K562 (cell line): ENCODE results near the gene SHBG. TPM values are rescaled to one million over a fixed set of nuclear protein-coding genes. Genes with fewer than 3 reads are reported as not detected.
A peak's percentile ranks its signal among the peaks of the same experiment; 100 is the strongest.

ENCODE experiments used
- ASH1L ChIP-seq: fragments of 450-650 bp; IDR thresholded peaks from 2 replicates; pipeline ENCODE4 v1.6.1; 2018; ENCODE audit warnings: borderline replicate concordance, mild to moderate bottlenecking, low read depth; ENCODE audit not compliant: partially characterized antibody
- CBX5 ChIP-seq: IDR thresholded peaks from 2 replicates; pipeline ENCODE4 v1.6.1; 2014; ENCODE audit warnings: low read depth, borderline replicate concordance
- CHCHD3 ChIP-seq: fragments of 250-450 bp; sonication (Bioruptor Pico); IDR thresholded peaks from 2 replicates; pipeline ENCODE4 v2.1.2; 2022; ENCODE audit warnings: mild to moderate bottlenecking
- CREB1 ChIP-seq, 2 experiments: sonication (generic) in 1 of 2; formaldehyde crosslinking in 1 of 2; IDR thresholded peaks; 2 replicates each; pipeline versions ENCODE4 v1.6.1 to v1.8.0; 2012 to 2022; ENCODE audit warnings: inconsistent platforms in 1 of 2, mild to moderate bottlenecking in 1 of 2, missing genetic modification reagents in 1 of 2, moderate library complexity in 1 of 2
- DNMT1 ChIP-seq: fragments of 450-650 bp; IDR thresholded peaks from 2 replicates; pipeline ENCODE4 v1.6.1; 2016; ENCODE audit warnings: antibody characterized with exemption, mild to moderate bottlenecking
- FIP1L1 ChIP-seq: fragments of 200-400 bp; formaldehyde crosslinking; IDR thresholded peaks from 2 replicates; pipeline ENCODE4 v1.6.1; 2018; ENCODE audit warnings: mild to moderate bottlenecking, low read depth, low read length; ENCODE audit not compliant: poor library complexity, severe bottlenecking
- GATAD2B ChIP-seq: fragments of 450-650 bp; IDR thresholded peaks from 2 replicates; pipeline ENCODE4 v1.6.1; 2017; ENCODE audit warnings: mild to moderate bottlenecking, borderline replicate concordance
- HMG20A ChIP-seq: fragments of 450-650 bp; formaldehyde crosslinking; conservative IDR thresholded peaks from 2 replicates; pipeline ENCODE4 v1.4.0; 2020; ENCODE audit warnings: mild to moderate bottlenecking, mixed read lengths
- HMGN3 ChIP-seq: IDR thresholded peaks from 2 replicates; pipeline ENCODE4 v1.6.1; 2011; ENCODE audit warnings: borderline replicate concordance, low read depth, mild to moderate bottlenecking, mixed read lengths, low read length; ENCODE audit not compliant: insufficient read length; ENCODE audit errors: extremely low read depth
- HNRNPUL1 ChIP-seq: fragments of 200-400 bp; formaldehyde crosslinking; IDR thresholded peaks from 2 replicates; pipeline ENCODE4 v1.6.1; 2017; ENCODE audit warnings: low read length
- KDM1A ChIP-seq, 2 experiments: fragments of 450-650 bp; IDR thresholded peaks; 2 replicates each; pipeline ENCODE4 v1.6.1; 2016; ENCODE audit warnings: mild to moderate bottlenecking in 2 of 2
- MAZ ChIP-seq, 2 experiments: fragments of 450-650 bp in 1 of 2; sonication (generic) in 1 of 2; formaldehyde crosslinking; IDR thresholded peaks in 1 of 2; conservative IDR thresholded peaks in 1 of 2; 2 replicates each; pipeline versions ENCODE4 v1.4.0 to v1.5.0; 2020; ENCODE audit warnings: mild to moderate bottlenecking in 1 of 2, missing genetic modification reagents in 1 of 2
- MEF2D ChIP-seq: conservative IDR thresholded peaks from 2 replicates; pipeline ENCODE4 v1.6.1; 2016; ENCODE audit warnings: low read depth, missing genetic modification characterization, missing compliant biosample characterization
- MLLT1 ChIP-seq, 2 experiments: fragments of 450-650 bp; IDR thresholded peaks; 2 replicates each; pipeline ENCODE4 v1.6.1; 2016
- NFE2 ChIP-seq: IDR thresholded peaks from 2 replicates; pipeline ENCODE4 v1.6.1; 2014; ENCODE audit warnings: antibody characterized with exemption, low read depth
- NRF1 ChIP-seq, 2 experiments: fragments of 450-650 bp; IDR thresholded peaks in 1 of 2; conservative IDR thresholded peaks in 1 of 2; 2 replicates each; pipeline ENCODE4 v1.6.1; 2014; ENCODE audit warnings: mild to moderate bottlenecking in 2 of 2
- NUFIP1 ChIP-seq: fragments of 450-650 bp; IDR thresholded peaks from 2 replicates; pipeline ENCODE4 v1.6.1; 2018; ENCODE audit not compliant: partially characterized antibody
- POLR2G ChIP-seq: fragments of 200-400 bp; formaldehyde crosslinking; IDR thresholded peaks from 2 replicates; pipeline ENCODE4 v1.6.1; 2017; ENCODE audit warnings: low read depth, mild to moderate bottlenecking, antibody characterized with exemption, low read length, moderate library complexity
- XRCC4 ChIP-seq: IDR thresholded peaks from one replicate; pipeline ENCODE4 v1.6.1; 2011; ENCODE audit not compliant: insufficient read depth, insufficient read length; ENCODE audit errors: extremely low read depth
- ZNF121 ChIP-seq: sonication (generic); formaldehyde crosslinking; conservative IDR thresholded peaks from 2 replicates; pipeline ENCODE4 v1.8.0; 2022; ENCODE audit warnings: missing genetic modification reagents
- ZNF583 ChIP-seq: fragments of 250-450 bp; sonication (Bioruptor Pico); IDR thresholded peaks from 2 replicates; pipeline ENCODE4 v1.4.0; 2020
- ZNF584 ChIP-seq: fragments of 200-800 bp; sonication (Bioruptor generic); IDR thresholded peaks from 2 replicates; pipeline ENCODE4 v1.6.1; 2016; ENCODE audit warnings: low read depth, mild to moderate bottlenecking, missing genetic modification characterization, missing compliant biosample characterization
- ZNF695 ChIP-seq: fragments of 450-650 bp; formaldehyde crosslinking; IDR thresholded peaks from 2 replicates; pipeline ENCODE4 v1.4.0; 2020; ENCODE audit warnings: mild to moderate bottlenecking, moderate library complexity
- polyA plus RNA-seq, 8 experiments: library from polyadenylated mRNA; depleted of rRNA in 4 of 8; stranded (reverse) in 5 of 8; unstranded in 3 of 8; fragments of >200 nt; fragmentation: Nextera tagmentation in 2 of 8; fragmentation: Illumina TruSeq in 1 of 8; extraction: Ambion mirVana in 2 of 8; extraction: Trizol in 1 of 8; gene quantifications; 2 replicates each; pipeline versions ENCODE4 v1.2.1 to v1.2.3, GENCODE V29; 2011 to 2014; ENCODE audit warnings: inconsistent platforms in 1 of 8, missing spikeins in 1 of 8
- total RNA-seq, 7 experiments: library from RNA; depleted of rRNA in 6 of 7; stranded (reverse); fragments of >200 nt in 6 of 7; fragmentation: Illumina TruSeq in 2 of 7; extraction: Trizol in 2 of 7; gene quantifications; 2 replicates each; pipeline versions ENCODE4 v1.2.1 to v1.2.3, GENCODE V29; 2011 to 2021; ENCODE audit warnings: low replicate concordance in 1 of 7
- TF ChIP-seq, protein P1 (sequence below): fragments of 450-650 bp; IDR thresholded peaks from 2 replicates; pipeline ENCODE4 v1.6.1; 2016; ENCODE audit warnings: borderline replicate concordance
- TF ChIP-seq, protein P2 (sequence below): sonication (generic); formaldehyde crosslinking; IDR thresholded peaks from 2 replicates; pipeline ENCODE4 v1.8.1; 2023; ENCODE audit warnings: mild to moderate bottlenecking, missing genetic modification reagents

SHBG gene
- total and polyA plus RNA-seq, 9 of the 15 experiments (the other 6 are each of a cell fraction or from before 2014, with no cell fraction given): not detected

GRCh38 chr17:7614425-7615264 lies 15.3 kb upstream of the SHBG start, which contains the start of gene FXR2 (continued):
- no peak for TF ChIP-seq FIP1L1
- no peak for TF ChIP-seq ZNF584
- TF ChIP-seq KDM1A (IDR thresholded peaks at IDR 0.05): no peak
- TF ChIP-seq MEF2D (tag): no peak
- TF ChIP-seq XRCC4: no peak
- TF ChIP-seq HMGN3: no peak
- TF ChIP-seq NFE2: no peak
- no peak for TF ChIP-seq DNMT1
- no peak for TF ChIP-seq HNRNPUL1
- no peak for TF ChIP-seq NUFIP1
- peak; percentile 99 for TF ChIP-seq NRF1 (conservative IDR thresholded peaks at IDR 0.05 in 1 of 2, IDR thresholded peaks at IDR 0.05 in 1 of 2)
- no peak for TF ChIP-seq ZNF695
- TF ChIP-seq, protein P1, sequence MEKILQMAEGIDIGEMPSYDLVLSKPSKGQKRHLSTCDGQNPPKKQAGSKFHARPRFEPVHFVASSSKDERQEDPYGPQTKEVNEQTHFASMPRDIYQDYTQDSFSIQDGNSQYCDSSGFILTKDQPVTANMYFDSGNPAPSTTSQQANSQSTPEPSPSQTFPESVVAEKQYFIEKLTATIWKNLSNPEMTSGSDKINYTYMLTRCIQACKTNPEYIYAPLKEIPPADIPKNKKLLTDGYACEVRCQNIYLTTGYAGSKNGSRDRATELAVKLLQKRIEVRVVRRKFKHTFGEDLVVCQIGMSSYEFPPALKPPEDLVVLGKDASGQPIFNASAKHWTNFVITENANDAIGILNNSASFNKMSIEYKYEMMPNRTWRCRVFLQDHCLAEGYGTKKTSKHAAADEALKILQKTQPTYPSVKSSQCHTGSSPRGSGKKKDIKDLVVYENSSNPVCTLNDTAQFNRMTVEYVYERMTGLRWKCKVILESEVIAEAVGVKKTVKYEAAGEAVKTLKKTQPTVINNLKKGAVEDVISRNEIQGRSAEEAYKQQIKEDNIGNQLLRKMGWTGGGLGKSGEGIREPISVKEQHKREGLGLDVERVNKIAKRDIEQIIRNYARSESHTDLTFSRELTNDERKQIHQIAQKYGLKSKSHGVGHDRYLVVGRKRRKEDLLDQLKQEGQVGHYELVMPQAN: no peak
- no peak for TF ChIP-seq CHCHD3 (CRISPR knock-in tag)
- TF ChIP-seq ZNF583 (CRISPR knock-in tag): no peak
- TF ChIP-seq HMG20A (CRISPR knock-in tag): no peak
- TF ChIP-seq, protein P2, sequence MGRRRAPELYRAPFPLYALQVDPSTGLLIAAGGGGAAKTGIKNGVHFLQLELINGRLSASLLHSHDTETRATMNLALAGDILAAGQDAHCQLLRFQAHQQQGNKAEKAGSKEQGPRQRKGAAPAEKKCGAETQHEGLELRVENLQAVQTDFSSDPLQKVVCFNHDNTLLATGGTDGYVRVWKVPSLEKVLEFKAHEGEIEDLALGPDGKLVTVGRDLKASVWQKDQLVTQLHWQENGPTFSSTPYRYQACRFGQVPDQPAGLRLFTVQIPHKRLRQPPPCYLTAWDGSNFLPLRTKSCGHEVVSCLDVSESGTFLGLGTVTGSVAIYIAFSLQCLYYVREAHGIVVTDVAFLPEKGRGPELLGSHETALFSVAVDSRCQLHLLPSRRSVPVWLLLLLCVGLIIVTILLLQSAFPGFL (CRISPR knock-in tag): no peak
- no peak for TF ChIP-seq ZNF121 (CRISPR knock-in tag)
- TF ChIP-seq CREB1 (IDR thresholded peaks at IDR 0.05): 0 out of 2 replicates have a peak, but pooled peaks have one; percentile 23
- TF ChIP-seq CREB1 (CRISPR knock-in tag; IDR thresholded peaks at IDR 0.05): peak; percentile 68; the same call in 1 of the 2 replicates
- no peak for TF ChIP-seq MLLT1 (IDR thresholded peaks at IDR 0.05)
- TF ChIP-seq CBX5: no peak
- TF ChIP-seq POLR2G: peak; percentile 76
- peak in 1 of 2 experiments; percentile 70 for TF ChIP-seq MAZ (CRISPR knock-in tag; conservative IDR thresholded peaks at IDR 0.05 in 1 of 2, IDR thresholded peaks at IDR 0.05 in 1 of 2)
- peak; percentile 67 for TF ChIP-seq ASH1L
- TF ChIP-seq GATAD2B: no peak; the same call in 1 of the 2 replicates
